Sigmoid colon (tissue), 7 donors: Measurements from ENCODE around the gene CCDC148. TPM values are rescaled to one million over a fixed set of nuclear protein-coding genes. Genes with fewer than 3 reads are reported as not detected.

Experiments
- DNase-seq: peaks from one replicate; pipeline ENCODE4 v3.0.0-alpha.2; 2019
- H3K27ac ChIP-seq, 4 donors: fragments of 200-600 bp; sonication (generic); one replicate each; pipeline ENCODE4 v1.5.1; 2016 to 2019; ENCODE audit warnings: mild to moderate bottlenecking in 1 of 4
- H3K27me3 ChIP-seq, 3 donors: fragments of 200-600 bp; sonication (generic); one replicate each; pipeline ENCODE4 v1.5.1; 2019; ENCODE audit warnings: mild to moderate bottlenecking in 1 of 3
- H3K36me3 ChIP-seq, 4 donors: fragments of 200-600 bp; sonication (generic); one replicate each; pipeline ENCODE4 v1.5.1; 2016 to 2019
- H3K4me1 ChIP-seq, 4 donors: fragments of 200-600 bp; sonication (generic); one replicate each; pipeline ENCODE4 v1.5.1; 2017 to 2019
- H3K4me3 ChIP-seq, 4 donors: fragments of 200-600 bp; sonication (generic); one replicate each; pipeline ENCODE4 v1.5.1; 2017 to 2019; ENCODE audit warnings: mild to moderate bottlenecking in 2 of 4, moderate library complexity in 1 of 4
- H3K9me3 ChIP-seq, 4 donors: fragments of 200-600 bp in 3 of 4; sonication (generic) in 3 of 4; one replicate each; pipeline versions ENCODE4 v1.5.1 to v1.6.1; 2013 to 2019
- EP300 ChIP-seq, 4 donors: sonication (generic); formaldehyde crosslinking; IDR thresholded peaks; one replicate each; pipeline ENCODE4 v1.6.1; 2017; ENCODE audit warnings: antibody characterized with exemption in 4 of 4
- POLR2A ChIP-seq, 2 donors: fragments of 450-650 bp; IDR thresholded peaks; one replicate each; pipeline ENCODE4 v1.6.1; 2016; ENCODE audit warnings: antibody characterized with exemption in 2 of 2, mild to moderate bottlenecking in 2 of 2, moderate library complexity in 2 of 2
- POLR2AphosphoS5 ChIP-seq, 4 donors: sonication (generic); formaldehyde crosslinking; IDR thresholded peaks; one replicate each; pipeline ENCODE4 v1.6.1; 2017; ENCODE audit warnings: antibody characterized with exemption in 4 of 4
- WGBS, 2 donors: extraction: QIAGEN DNeasy Blood & Tissue Kit; methylation state at CpG; one replicate each; pipeline ENCODE4 v1.1.7; 2013; 5-methylcytosine and 5-hydroxymethylcytosine counted together
- intact Hi-C: fragments of 100-400 bp; cut with DNase I; formaldehyde crosslinking; loops from one replicate; pipeline ENCODE4 v1.15.1; 2023
- polyA plus RNA-seq, 3 donors: library from polyadenylated mRNA; stranded (reverse); fragments of 200-250 nt; gene quantifications; one replicate each; pipeline ENCODE4 v1.2.3, GENCODE V29; 2013
- small RNA-seq, 3 donors: library from RNA; depleted of rRNA; stranded (forward); fragments of <200 nt; gene quantifications; one replicate each; pipeline ENCODE3, GENCODE V24; 2016
- total RNA-seq, 4 donors: library from RNA; depleted of rRNA; stranded (reverse); fragments of >200 nt; gene quantifications; one replicate each; pipeline ENCODE4 v1.1.0, GENCODE V29; 2016
- TF ChIP-seq, protein P1 (sequence below), 4 experiments: fragments of 450-650 bp in 3 of 4; fragments of 200-600 bp in 1 of 4; IDR thresholded peaks; one replicate each; pipeline ENCODE4 v1.5.1; 2016 to 2019; ENCODE audit warnings: antibody characterized with exemption in 4 of 4, mild to moderate bottlenecking in 3 of 4, moderate library complexity in 2 of 4
- donor health status: healthy with polysubstance abuse.
- donor health status: Bipolar disorder and iron deficiency.
- donor health status: healthy.

Gene CCDC148
- total and polyA plus RNA-seq, 7 donors = 0.23 to 0.83 (median 0.36) TPM; not detected in 4

DNA sequence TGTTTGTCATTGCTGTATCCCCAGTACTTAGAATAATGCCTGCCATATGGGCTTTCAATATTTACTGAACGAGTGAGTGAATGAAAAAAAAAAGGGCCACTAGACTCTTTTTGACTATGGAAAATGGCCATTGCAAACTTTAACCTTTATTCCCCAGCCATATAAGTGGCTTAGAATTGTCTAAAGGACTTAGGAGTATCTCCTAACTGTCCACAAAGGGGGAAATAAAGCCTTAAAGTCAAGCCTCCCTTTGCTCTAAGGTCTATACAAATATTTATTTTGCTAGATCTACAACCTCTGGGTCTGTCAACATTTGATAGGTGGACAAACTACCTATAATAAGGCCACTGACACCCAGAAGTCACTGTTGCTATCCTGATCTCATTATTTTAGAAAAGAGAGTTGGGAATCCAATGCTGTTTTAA is 329.2 kb downstream of the CCDC148 start:
- TF ChIP-seq POLR2A (IDR thresholded peaks at IDR 0.05) (no peak), POLR2AphosphoS5 (IDR thresholded peaks at IDR 0.05) (no peak), EP300 (IDR thresholded peaks at IDR 0.05) (no peak)
- TF ChIP-seq, protein P1, sequence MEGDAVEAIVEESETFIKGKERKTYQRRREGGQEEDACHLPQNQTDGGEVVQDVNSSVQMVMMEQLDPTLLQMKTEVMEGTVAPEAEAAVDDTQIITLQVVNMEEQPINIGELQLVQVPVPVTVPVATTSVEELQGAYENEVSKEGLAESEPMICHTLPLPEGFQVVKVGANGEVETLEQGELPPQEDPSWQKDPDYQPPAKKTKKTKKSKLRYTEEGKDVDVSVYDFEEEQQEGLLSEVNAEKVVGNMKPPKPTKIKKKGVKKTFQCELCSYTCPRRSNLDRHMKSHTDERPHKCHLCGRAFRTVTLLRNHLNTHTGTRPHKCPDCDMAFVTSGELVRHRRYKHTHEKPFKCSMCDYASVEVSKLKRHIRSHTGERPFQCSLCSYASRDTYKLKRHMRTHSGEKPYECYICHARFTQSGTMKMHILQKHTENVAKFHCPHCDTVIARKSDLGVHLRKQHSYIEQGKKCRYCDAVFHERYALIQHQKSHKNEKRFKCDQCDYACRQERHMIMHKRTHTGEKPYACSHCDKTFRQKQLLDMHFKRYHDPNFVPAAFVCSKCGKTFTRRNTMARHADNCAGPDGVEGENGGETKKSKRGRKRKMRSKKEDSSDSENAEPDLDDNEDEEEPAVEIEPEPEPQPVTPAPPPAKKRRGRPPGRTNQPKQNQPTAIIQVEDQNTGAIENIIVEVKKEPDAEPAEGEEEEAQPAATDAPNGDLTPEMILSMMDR (IDR thresholded peaks at IDR 0.05) = no peak
- no peak for DNase-seq
- Histone ChIP-seq H3K27ac (no peak overlapping the region), H3K4me3 (no peak overlapping the region), H3K9me3 (no peaks in the 10 kb centered on the region), H3K4me1 (no peaks in the 10 kb centered on the region), H3K27me3 (no peaks in the 10 kb centered on the region), H3K36me3 (no peaks in the 10 kb centered on the region)
- intact Hi-C loops = no loop called here
- 10 to 62% methylated on average over 1 of the region's 1 CpG for WGBS, 2 donors

DNA sequence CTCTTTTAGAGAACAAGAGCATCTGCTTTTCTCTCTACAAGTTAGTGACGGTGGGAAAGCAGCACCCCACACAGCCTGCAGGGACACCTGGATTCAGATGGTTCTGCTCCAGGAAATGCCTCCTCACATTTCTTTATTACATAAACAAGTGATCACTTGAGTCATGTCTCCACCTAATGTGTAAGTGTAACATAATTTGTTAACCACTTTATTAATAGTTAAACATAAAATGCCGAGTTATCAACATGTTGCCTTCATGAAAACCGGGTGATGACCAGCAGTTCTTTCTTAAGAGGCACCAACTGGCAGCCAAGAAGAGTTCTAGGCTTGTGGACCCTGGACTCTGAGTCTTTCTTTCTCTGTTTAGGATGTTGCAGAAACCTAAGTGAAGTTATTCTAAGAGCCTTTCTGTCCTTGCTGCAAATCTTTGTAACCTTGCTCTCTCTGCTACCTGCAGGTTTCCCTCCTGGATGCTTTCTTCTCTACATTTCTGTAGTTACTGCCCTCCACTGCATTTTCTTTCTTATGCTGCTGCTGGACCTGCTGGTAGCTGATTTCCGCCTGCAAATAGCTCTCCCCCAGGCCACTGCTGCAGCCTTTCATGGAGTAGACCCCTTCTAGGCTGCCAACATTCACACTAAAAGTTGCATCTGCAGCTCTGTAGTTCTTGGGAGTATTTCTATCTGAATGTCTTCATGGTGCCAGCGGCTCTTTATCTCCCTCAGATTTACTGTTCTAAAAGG is 330.6 kb downstream of the CCDC148 start:
- no peak for TF ChIP-seq POLR2A (IDR thresholded peaks at IDR 0.05)
- no peak for TF ChIP-seq EP300 (IDR thresholded peaks at IDR 0.05)
- TF ChIP-seq POLR2AphosphoS5 (IDR thresholded peaks at IDR 0.05) = no peak
- TF ChIP-seq, protein P1 (IDR thresholded peaks at IDR 0.05) = no peak

DNA sequence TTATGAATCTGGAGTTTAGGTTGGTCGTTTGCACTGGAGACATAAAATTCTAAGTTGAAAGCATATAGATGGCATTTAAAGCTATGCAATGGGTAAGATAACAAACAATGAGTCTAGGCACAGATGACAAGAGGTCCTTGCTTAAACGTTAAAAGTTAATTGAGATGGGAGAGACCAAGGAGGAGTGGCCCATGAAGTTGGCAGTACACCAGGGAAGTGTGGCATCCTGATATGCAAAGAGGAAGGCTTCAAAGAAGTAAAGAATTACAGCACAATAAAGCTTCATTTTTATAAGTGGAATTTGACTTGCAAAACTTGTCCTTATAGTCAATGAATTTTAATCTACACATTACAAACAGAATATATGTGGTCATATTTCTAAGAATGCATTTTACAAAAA is 331.7 kb downstream of the CCDC148 start:
- Histone ChIP-seq H3K4me3 (no peak overlapping the region), H3K27me3 (no peaks in the 10 kb centered on the region), H3K27ac (no peak overlapping the region), H3K4me1 (no peaks in the 10 kb centered on the region), H3K9me3 (no peaks in the 10 kb centered on the region), H3K36me3 (no peaks in the 10 kb centered on the region)
- no peak for DNase-seq
- 7 to 61% methylated on average over 2 of the region's 2 CpGs for WGBS, 2 donors
- TF ChIP-seq POLR2A (IDR thresholded peaks at IDR 0.05) = no peak
- TF ChIP-seq POLR2AphosphoS5 (IDR thresholded peaks at IDR 0.05) = no peak
- TF ChIP-seq, protein P1 (IDR thresholded peaks at IDR 0.05) = no peak
- no peak for TF ChIP-seq EP300 (IDR thresholded peaks at IDR 0.05)
- intact Hi-C loops = no loop called here

More for the DNA sequence above, 330.6 kb downstream of the CCDC148 start:
- DNase-seq = no peak
- no peak overlapping the region for H3K27ac ChIP-seq
- no peaks in the 10 kb centered on the region for H3K27me3 ChIP-seq
- no peaks in the 10 kb centered on the region for H3K4me1 ChIP-seq
- H3K4me3 ChIP-seq = no peak overlapping the region
- intact Hi-C loops = no loop called here
- H3K36me3 ChIP-seq = no peaks in the 10 kb centered on the region
- H3K9me3 ChIP-seq = no peaks in the 10 kb centered on the region
- WGBS, 2 donors = 62 to 74% methylated on average over 5 of the region's 5 CpGs

Small RNAs within 50 kb of the gene (small RNA-seq; reads per million reads assigned to genes)
- 0 reads per million in 3 donors for gene RN7SL393P

Other genes with a start within 250 kb of the CCDC148 start
- gene PKP4, start 199 bp upstream of the CCDC148 start, total RNA-seq = 10 to 100 TPM; 27.5 to 41.3 (median 32.3) TPM
- 10 to 100 TPM; 14.4 to 22.1 (median 16.6) TPM for gene PKP4, start 199 bp upstream of the CCDC148 start, polyA plus RNA-seq